Spinal cord (tissue), 10 donors: ENCODE measurements around the gene GEMIN5. TPM values are rescaled to one million over a fixed set of nuclear protein-coding genes. Genes with fewer than 3 reads are reported as not detected.
A peak's percentile ranks its signal among the peaks of the same experiment; 100 is the strongest.

Experiments
- DNase-seq, 6 donors: peaks; one replicate each; pipeline versions ENCODE4 v3.0.0 to v3.0.0-alpha.2; 2013 to 2015; ENCODE audit warnings: low spot score in 6 of 6, low read depth in 4 of 6
- H3K27ac ChIP-seq: one replicate; pipeline ENCODE4 v1.5.1; 2013; ENCODE audit warnings: low read depth, low read length, control low read depth
- H3K27me3 ChIP-seq: one replicate; pipeline ENCODE4 v1.6.1; 2013; ENCODE audit warnings: low read length; ENCODE audit not compliant: control insufficient read depth, insufficient read depth
- H3K36me3 ChIP-seq: one replicate; pipeline ENCODE4 v1.6.1; 2013; ENCODE audit warnings: low read length; ENCODE audit not compliant: control insufficient read depth, insufficient read depth
- H3K4me1 ChIP-seq: one replicate; pipeline ENCODE4 v1.6.1; 2013; ENCODE audit warnings: low read length; ENCODE audit not compliant: control insufficient read depth, insufficient read depth
- H3K4me3 ChIP-seq: one replicate; pipeline ENCODE4 v1.5.1; 2013; ENCODE audit warnings: low read depth, low read length, control low read depth
- H3K9me3 ChIP-seq: one replicate; pipeline ENCODE4 v1.6.1; 2013; ENCODE audit warnings: low read length; ENCODE audit not compliant: control insufficient read depth, insufficient read depth
- WGBS: methylation state at CpG from one replicate; pipeline ENCODE4 v1.1.5; 2013; ENCODE audit warnings: missing lambda C conversion rate; ENCODE audit not compliant: insufficient coverage; 5-methylcytosine and 5-hydroxymethylcytosine counted together
- polyA plus RNA-seq, 2 donors: library from polyadenylated mRNA; unstranded; fragments of 120-200 nt; gene quantifications; one replicate each; pipeline ENCODE4 v1.2.1, GENCODE V29; 2013; ENCODE audit not compliant: insufficient read length in 2 of 2
- total RNA-seq, 2 donors: library from RNA; depleted of rRNA in 1 of 2; stranded (reverse); fragments of 120-200 nt in 1 of 2; fragments of >200 nt in 1 of 2; gene quantifications; one replicate each; pipeline versions ENCODE4 v1.2.3 to v1.2.4, GENCODE V29; 2013 to 2014
- donor health status: healthy.

GEMIN5 gene
- total and polyA plus RNA-seq, 4 donors, result 14.8 to 21.8 (median 18.3) TPM

GRCh38 chr5:154970759-154971158 is 32.7 kb upstream of the GEMIN5 start:
- DNase-seq, result no peak
- H3K4me3 ChIP-seq, result no peak overlapping the region
- no peaks in the 10 kb centered on the region for H3K4me1 ChIP-seq
- no peak overlapping the region for H3K27ac ChIP-seq
- H3K36me3 ChIP-seq, result peaks cover 3% of the 10 kb centered on the region
- H3K27me3 ChIP-seq, result no peaks in the 10 kb centered on the region
- H3K9me3 ChIP-seq, result no peaks in the 10 kb centered on the region

- no CpG with 5 or more reads among the region's 5 CpGs for WGBS
Observed at GRCh38 chr5:154968953-154969352, 30.9 kb upstream of the GEMIN5 start.

DNA sequence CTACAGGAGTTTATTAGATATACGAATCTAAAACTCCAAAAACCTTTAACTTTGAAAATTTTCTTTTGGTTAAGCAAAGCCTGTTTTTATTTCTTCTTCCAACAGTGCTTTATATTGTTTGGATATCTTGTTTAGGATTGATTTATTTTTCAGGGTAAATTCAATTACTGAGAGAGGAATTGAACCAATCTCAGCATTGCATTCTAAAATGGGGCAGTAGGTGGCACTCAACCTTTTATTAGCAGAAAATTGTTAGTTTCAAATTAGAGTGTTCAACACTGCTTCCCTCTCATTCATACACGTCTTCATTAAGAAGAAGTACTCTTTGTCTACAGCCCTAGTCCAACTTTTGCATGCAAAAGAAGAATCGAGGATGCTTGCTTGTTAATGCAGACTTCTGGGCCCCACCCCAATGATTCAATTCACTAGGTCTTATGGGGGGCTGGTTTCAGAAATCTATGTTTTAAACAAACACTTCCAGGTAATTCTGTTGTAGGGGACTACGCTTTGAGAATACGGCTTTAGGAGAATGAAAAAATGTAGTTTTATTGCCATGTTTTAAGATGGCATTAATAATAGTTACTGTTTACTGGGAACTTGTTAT is 29.5 kb upstream of the GEMIN5 start:
- Histone ChIP-seq H3K4me3 (no peak overlapping the region), H3K9me3 (no peaks in the 10 kb centered on the region), H3K36me3 (peaks cover 3% of the 10 kb centered on the region), H3K4me1 (no peaks in the 10 kb centered on the region), H3K27me3 (no peaks in the 10 kb centered on the region), H3K27ac (no peak overlapping the region)
- no CpG with 5 or more reads among the region's 5 CpGs for whole genome bisulfite sequencing
- DNase-seq, result peak in 2 of 6 donors; percentile 42 to 86

More at GRCh38 chr5:154968953-154969352, 30.9 kb upstream of the GEMIN5 start:
- H3K27ac ChIP-seq, result no peak overlapping the region
- H3K9me3 ChIP-seq, result no peaks in the 10 kb centered on the region
- H3K36me3 ChIP-seq, result peaks cover 3% of the 10 kb centered on the region
- DNase-seq, result no peak
- no peaks in the 10 kb centered on the region for H3K4me1 ChIP-seq
- H3K27me3 ChIP-seq, result no peaks in the 10 kb centered on the region
- H3K4me3 ChIP-seq, result no peak overlapping the region

GRCh38 chr5:154966874-154967273 is 28.9 kb upstream of the GEMIN5 start:
- no peak for DNase-seq
- no peak overlapping the region for H3K4me3 ChIP-seq
- no CpG with 5 or more reads among the region's 3 CpGs for WGBS
- no peaks in the 10 kb centered on the region for H3K4me1 ChIP-seq
- H3K36me3 ChIP-seq, result peaks cover 3% of the 10 kb centered on the region
- no peaks in the 10 kb centered on the region for H3K9me3 ChIP-seq
- no peak overlapping the region for H3K27ac ChIP-seq
- no peaks in the 10 kb centered on the region for H3K27me3 ChIP-seq

GRCh38 chr5:154966081-154966841 is 28.2 kb upstream of the GEMIN5 start:
- DNase-seq, result no peak
- H3K36me3 ChIP-seq, result peaks cover 3% of the 10 kb centered on the region
- no peak overlapping the region for H3K27ac ChIP-seq

DNA sequence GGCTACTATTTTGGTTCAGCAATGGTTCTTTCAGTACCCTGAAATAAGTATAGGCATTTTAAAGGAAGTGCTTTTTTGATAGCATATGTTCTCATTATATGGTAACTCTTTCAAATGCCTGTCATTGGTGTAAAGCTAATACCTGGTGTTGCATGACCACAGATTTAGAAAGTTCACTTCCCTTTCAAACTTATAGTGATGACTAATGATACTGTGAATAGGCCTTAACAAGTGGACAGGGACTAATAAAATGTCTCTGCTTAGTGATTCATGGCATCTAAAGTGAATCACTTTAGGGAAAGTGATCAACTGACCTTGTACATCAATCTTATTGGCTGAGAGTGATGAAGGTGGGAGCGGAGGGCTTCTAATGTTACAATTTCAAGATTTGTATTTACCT is 24.5 kb upstream of the GEMIN5 start:
- no CpG with 5 or more reads among the region's 1 CpG for WGBS
- no peak for DNase-seq
- Histone ChIP-seq H3K36me3 (peaks cover 12% of the 10 kb centered on the region), H3K4me3 (no peak overlapping the region), H3K4me1 (no peaks in the 10 kb centered on the region), H3K9me3 (no peaks in the 10 kb centered on the region), H3K27me3 (no peaks in the 10 kb centered on the region), H3K27ac (no peak overlapping the region)

More at GRCh38 chr5:154966081-154966841, 28.2 kb upstream of the GEMIN5 start:
- H3K9me3 ChIP-seq, result no peaks in the 10 kb centered on the region
- H3K4me3 ChIP-seq, result no peak overlapping the region
- no peaks in the 10 kb centered on the region for H3K4me1 ChIP-seq
- H3K27me3 ChIP-seq, result no peaks in the 10 kb centered on the region
- WGBS, result 97% methylated on average over 3 of the region's 7 CpGs

GRCh38 chr5:154956712-154957111 is 18.7 kb upstream of the GEMIN5 start:
- H3K27me3 ChIP-seq, result no peaks in the 10 kb centered on the region
- H3K4me1 ChIP-seq, result no peaks in the 10 kb centered on the region
- no peak overlapping the region for H3K4me3 ChIP-seq
- peaks cover 12% of the 10 kb centered on the region for H3K36me3 ChIP-seq
- no peaks in the 10 kb centered on the region for H3K9me3 ChIP-seq
- H3K27ac ChIP-seq, result no peak overlapping the region
- DNase-seq, result no peak

DNA sequence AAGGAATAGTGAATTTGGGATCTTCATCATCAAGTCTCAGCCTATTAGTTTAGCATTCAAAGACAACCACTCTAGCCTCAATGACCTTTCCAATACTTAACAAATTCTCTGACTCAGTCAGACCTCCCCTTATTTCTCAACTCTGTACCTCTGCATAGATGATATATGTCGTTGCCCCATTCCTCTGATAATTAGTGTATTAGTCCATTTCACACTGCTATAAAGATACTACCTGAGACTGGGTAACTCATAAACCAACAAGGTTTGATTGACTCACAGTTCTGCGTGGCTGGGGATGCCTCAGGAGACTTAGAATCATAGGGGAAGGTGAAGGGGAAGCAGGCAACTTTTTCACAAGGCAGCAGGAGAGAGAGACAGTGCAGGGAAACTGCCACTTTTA is 11.8 kb upstream of the GEMIN5 start:
- Histone ChIP-seq H3K4me3 (no peak overlapping the region), H3K27me3 (no peaks in the 10 kb centered on the region), H3K27ac (no peak overlapping the region), H3K4me1 (peaks cover 3% of the 10 kb centered on the region), H3K9me3 (no peaks in the 10 kb centered on the region), H3K36me3 (no peaks in the 10 kb centered on the region)
- DNase-seq, result no peak
- no CpG with 5 or more reads among the region's 2 CpGs for WGBS

DNA sequence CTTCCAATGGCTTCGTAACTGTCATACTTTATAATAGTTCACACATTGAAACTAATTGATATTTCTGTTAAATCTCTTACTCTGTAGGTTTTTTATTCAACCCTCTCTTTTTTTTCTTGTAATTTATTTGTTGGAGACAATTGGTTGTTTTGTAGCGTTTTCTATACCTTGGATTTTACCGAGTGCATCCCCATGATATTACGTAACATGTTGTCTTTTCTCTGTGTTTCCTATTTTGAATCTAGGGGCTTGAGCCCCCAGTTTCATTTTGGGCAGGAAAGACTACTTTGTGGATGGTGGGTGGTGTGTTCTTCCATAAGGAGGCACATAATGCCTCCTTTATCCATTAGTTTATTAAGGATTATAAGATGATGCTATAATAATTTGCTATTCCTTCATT is 10.3 kb upstream of the GEMIN5 start:
- Histone ChIP-seq H3K27me3 (no peaks in the 10 kb centered on the region), H3K27ac (no peak overlapping the region)
- WGBS, result no CpG with 5 or more reads among the region's 4 CpGs

GRCh38 chr5:154947778-154948177 is 9.8 kb upstream of the GEMIN5 start:
- Histone ChIP-seq H3K27me3 (no peaks in the 10 kb centered on the region), H3K36me3 (peaks cover 2% of the 10 kb centered on the region), H3K27ac (peak overlapping the region; percentile 33), H3K4me3 (no peak overlapping the region), H3K4me1 (peaks cover 5% of the 10 kb centered on the region), H3K9me3 (no peaks in the 10 kb centered on the region)
- DNase-seq, result peak in 1 of 6 donors; percentile 8
- WGBS, result 90% methylated on average over 3 of the region's 6 CpGs

More for the DNA sequence above, 10.3 kb upstream of the GEMIN5 start:
- H3K4me3 ChIP-seq, result no peak overlapping the region
- DNase-seq, result no peak
- peaks cover 2% of the 10 kb centered on the region for H3K36me3 ChIP-seq
- H3K9me3 ChIP-seq, result no peaks in the 10 kb centered on the region
- peaks cover 5% of the 10 kb centered on the region for H3K4me1 ChIP-seq
